H9 (cell line): ENCODE data around the gene NPIPB8. TPM values are rescaled to one million over a fixed set of nuclear protein-coding genes. Genes with fewer than 3 reads are reported as not detected.
"Not testable (repeated sequence)": the region's sequence is repeated elsewhere in the genome, so short reads cannot be mapped to it uniquely, and the experiment has no call there.

Experiments used
- DNase-seq: peaks from one replicate; pipeline ENCODE4 v3.0.0-alpha.2; 2017
- H2AFZ ChIP-seq: one replicate; pipeline ENCODE4 v1.6.1; 2013; ENCODE audit warnings: mild to moderate bottlenecking, low read length, control low read depth, moderate library complexity
- H2AK5ac ChIP-seq: 2 replicates; pipeline ENCODE4 v1.6.1; 2013; ENCODE audit warnings: low read length, control low read depth, mixed read lengths; ENCODE audit not compliant: insufficient read length
- H2BK120ac ChIP-seq: one replicate; pipeline ENCODE4 v1.6.1; 2013; ENCODE audit warnings: low read depth, mild to moderate bottlenecking, low read length, control low read depth, inconsistent platforms; ENCODE audit not compliant: poor library complexity, severe bottlenecking
- H2BK12ac ChIP-seq: 2 replicates; pipeline ENCODE4 v1.6.1; 2013; ENCODE audit warnings: low read length, control low read depth, mixed read lengths, low read depth; ENCODE audit not compliant: insufficient read length
- H2BK15ac ChIP-seq: 2 replicates; pipeline ENCODE4 v1.6.1; 2013; ENCODE audit warnings: low read depth, low read length, control low read depth
- H2BK20ac ChIP-seq: one replicate; pipeline ENCODE4 v1.6.1; 2013; ENCODE audit warnings: low read depth, mild to moderate bottlenecking, low read length, control low read depth, inconsistent platforms; ENCODE audit not compliant: poor library complexity, severe bottlenecking
- H2BK5ac ChIP-seq: 2 replicates; pipeline ENCODE4 v1.6.1; 2013; ENCODE audit warnings: low read length, control low read depth, mixed read lengths; ENCODE audit not compliant: insufficient read length
- H3K14ac ChIP-seq: 2 replicates; pipeline ENCODE4 v1.6.1; 2013; ENCODE audit warnings: low read length, control low read depth; ENCODE audit not compliant: insufficient read depth
- H3K18ac ChIP-seq: 2 replicates; pipeline ENCODE4 v1.6.1; 2013; ENCODE audit warnings: low read depth, mild to moderate bottlenecking, mixed read lengths, low read length, control low read depth; ENCODE audit not compliant: insufficient read length
- H3K23ac ChIP-seq: 2 replicates; pipeline ENCODE4 v1.6.1; 2013; ENCODE audit warnings: low read length, control low read depth, mixed read lengths, low read depth; ENCODE audit not compliant: insufficient read length
- H3K23me2 ChIP-seq: 2 replicates; pipeline ENCODE4 v1.6.1; 2013; ENCODE audit warnings: low read depth, mild to moderate bottlenecking, mixed read lengths, low read length, control low read depth; ENCODE audit not compliant: insufficient read length, poor library complexity, severe bottlenecking
- H3K27ac ChIP-seq: 2 replicates; pipeline ENCODE4 v1.5.1; 2013; ENCODE audit warnings: low read length, control low read depth, mixed read lengths, low read depth; ENCODE audit not compliant: insufficient read length
- H3K27me3 ChIP-seq: 2 replicates; pipeline ENCODE4 v1.6.1; 2013; ENCODE audit warnings: low read length, control low read depth, inconsistent platforms; ENCODE audit not compliant: insufficient read depth
- H3K4ac ChIP-seq: 2 replicates; pipeline ENCODE4 v1.6.1; 2013; ENCODE audit warnings: low read depth, mild to moderate bottlenecking, control low read depth, inconsistent platforms, low read length, moderate library complexity
- H3K4me1 ChIP-seq: 2 replicates; pipeline ENCODE4 v1.6.1; 2013; ENCODE audit warnings: low read length, control low read depth, inconsistent platforms; ENCODE audit not compliant: insufficient read depth
- H3K4me2 ChIP-seq: 2 replicates; pipeline ENCODE4 v1.6.1; 2013; ENCODE audit warnings: low read length, control low read depth, mixed read lengths; ENCODE audit not compliant: insufficient read length, insufficient read depth
- H3K56ac ChIP-seq: 2 replicates; pipeline ENCODE4 v1.6.1; 2013; ENCODE audit warnings: low read depth, mild to moderate bottlenecking, mixed read lengths, low read length, control low read depth; ENCODE audit not compliant: insufficient read length
- H3K79me1 ChIP-seq: 2 replicates; pipeline ENCODE4 v1.6.1; 2013; ENCODE audit warnings: low read depth, mild to moderate bottlenecking, moderate library complexity, low read length, control low read depth, inconsistent platforms; ENCODE audit not compliant: insufficient read depth, poor library complexity, severe bottlenecking
- H3K79me2 ChIP-seq: 2 replicates; pipeline ENCODE4 v1.6.1; 2013; ENCODE audit warnings: low read length, control low read depth, inconsistent platforms; ENCODE audit not compliant: insufficient read depth
- H3K9ac ChIP-seq: 2 replicates; pipeline ENCODE4 v1.6.1; 2013; ENCODE audit warnings: low read length, control low read depth, mixed read lengths; ENCODE audit not compliant: insufficient read length; ENCODE audit errors: extremely low read depth
- H3K9me3 ChIP-seq: one replicate; pipeline ENCODE4 v1.6.1; 2013; ENCODE audit warnings: low read depth, low read length, inconsistent platforms; ENCODE audit not compliant: control insufficient read depth
- H3T11ph ChIP-seq: one replicate; pipeline ENCODE4 v1.6.1; 2013; ENCODE audit warnings: mild to moderate bottlenecking, low read length, control low read depth, inconsistent platforms
- H4K20me1 ChIP-seq: one replicate; pipeline ENCODE4 v1.6.1; 2013; ENCODE audit not compliant: control insufficient read depth, insufficient read length, insufficient read depth
- H4K5ac ChIP-seq: 2 replicates; pipeline ENCODE4 v1.6.1; 2013; ENCODE audit warnings: low read depth, mild to moderate bottlenecking, mixed read lengths, low read length, control low read depth; ENCODE audit not compliant: insufficient read length
- H4K8ac ChIP-seq: replicated peaks from 2 replicates; pipeline ENCODE4 v1.6.1; 2013; ENCODE audit warnings: low read length, control low read depth, mixed read lengths, low read depth; ENCODE audit not compliant: insufficient read length
- H4K91ac ChIP-seq: 2 replicates; pipeline ENCODE4 v1.6.1; 2013; ENCODE audit warnings: low read depth, mild to moderate bottlenecking, moderate library complexity, mixed read lengths, low read length, control low read depth; ENCODE audit not compliant: insufficient read length
- H3K27ac Mint-ChIP-seq, 3 experiments: 2 replicates in 2 of 3; 3 replicates in 1 of 3; pipeline ENCODE4 v1.8.0; 2020 to 2021; ENCODE audit warnings: mixed read lengths in 3 of 3, mild to moderate bottlenecking in 1 of 3, moderate library complexity in 1 of 3
- H3K27me3 Mint-ChIP-seq: 2 replicates; pipeline ENCODE4 v1.8.0; 2021; ENCODE audit warnings: low read depth, mild to moderate bottlenecking, moderate library complexity, mixed read lengths
- H3K36me3 Mint-ChIP-seq, 3 experiments: 2 replicates in 2 of 3; 3 replicates in 1 of 3; pipeline ENCODE4 v1.8.0; 2020 to 2021; ENCODE audit warnings: low read depth in 3 of 3, mixed read lengths in 3 of 3; ENCODE audit not compliant: insufficient read depth in 1 of 3
- H3K4me1 Mint-ChIP-seq, 2 experiments: 2 replicates each; pipeline ENCODE4 v1.8.0; 2020; ENCODE audit warnings: mixed read lengths in 2 of 2
- H3K4me3 Mint-ChIP-seq, 2 experiments: 2 replicates in 1 of 2; 3 replicates in 1 of 2; pipeline ENCODE4 v1.8.0; 2020 to 2021; ENCODE audit warnings: mild to moderate bottlenecking in 2 of 2, mixed read lengths in 2 of 2, moderate library complexity in 1 of 2
- H3K9me3 Mint-ChIP-seq, 2 experiments: 2 replicates in 1 of 2; 3 replicates in 1 of 2; pipeline ENCODE4 v1.8.0; 2020; ENCODE audit warnings: mild to moderate bottlenecking in 2 of 2, mixed read lengths in 2 of 2, moderate library complexity in 1 of 2
- WGBS: extraction: QIAGEN DNeasy Blood & Tissue Kit; methylation state at CpG from one replicate; pipeline ENCODE4 v1.1.7; 2013; ENCODE audit warnings: missing lambda C conversion rate, low lambda C conversion rate, mixed read lengths; ENCODE audit not compliant: insufficient read length; ENCODE audit errors: extremely low coverage; 5-methylcytosine and 5-hydroxymethylcytosine counted together
- total RNA-seq: library from RNA; stranded (reverse); gene quantifications from 2 replicates; pipeline ENCODE4 v1.2.1, GENCODE V29; 2021
- TF ChIP-seq, protein P1 (sequence below): fragments of 200-600 bp; sonication (generic); conservative IDR thresholded peaks from 3 replicates; pipeline ENCODE4 v1.8.0; 2021; ENCODE audit warnings: antibody characterized with exemption, mild to moderate bottlenecking

NPIPB8 gene
- total RNA-seq, 1 experiment from 2014 or later = not detected

GRCh38 chr16:28617874-28618273 lies 20.0 kb upstream of the NPIPB8 start:
- H4K8ac ChIP-seq = no peak overlapping the region
- H3K36me3 Mint-ChIP-seq = no peaks in the 10 kb centered on the region
- no peaks in the 10 kb centered on the region for H3K79me1 ChIP-seq
- no peak overlapping the region for H3T11ph ChIP-seq
- no peaks in the 10 kb centered on the region for H3K79me2 ChIP-seq
- H3K4me3 Mint-ChIP-seq = peak overlapping the region in 1 of 2 experiments; percentile 21; a peak in 3 of 5 replicates
- no peak overlapping the region for H3K9ac ChIP-seq
- H3K9me3 ChIP-seq = no peaks in the 10 kb centered on the region
- H3K18ac ChIP-seq = peak overlapping the region; percentile 85
- no peaks in the 10 kb centered on the region for H3K9me3 Mint-ChIP-seq
- peak overlapping the region; percentile 16 for H3K4me2 ChIP-seq
- H3K4me1 Mint-ChIP-seq = peaks cover 23 to 34% of the 10 kb centered on the region in 2 experiments
- no peaks in the 10 kb centered on the region for H3K23me2 ChIP-seq
- WGBS = no CpG with 5 or more reads among the region's 4 CpGs
- no peak overlapping the region for H2BK12ac ChIP-seq
- no peak overlapping the region for H2BK15ac ChIP-seq
- no peak overlapping the region; the same call in 1 of the 2 replicates for H3K4ac ChIP-seq
- no peaks in the 10 kb centered on the region for H3K27me3 Mint-ChIP-seq
- H3K27ac Mint-ChIP-seq = peak overlapping the region; percentile 42 to 92 (median 62); a peak in 4 of 7 replicates
- no peak overlapping the region for H3K14ac ChIP-seq
- no peak overlapping the region for H4K91ac ChIP-seq
- no peak overlapping the region for H2BK20ac ChIP-seq
- no peaks in the 10 kb centered on the region for H4K20me1 ChIP-seq
- no peak overlapping the region for H4K5ac ChIP-seq
- no peak overlapping the region for H3K23ac ChIP-seq
- H3K27ac ChIP-seq = no peak overlapping the region
- no peaks in the 10 kb centered on the region for H3K27me3 ChIP-seq
- peak overlapping the region; percentile 48 for H2BK120ac ChIP-seq
- H2BK5ac ChIP-seq = no peak overlapping the region
- no peak for DNase-seq
- H2AK5ac ChIP-seq = no peak overlapping the region
- TF ChIP-seq, protein P1, sequence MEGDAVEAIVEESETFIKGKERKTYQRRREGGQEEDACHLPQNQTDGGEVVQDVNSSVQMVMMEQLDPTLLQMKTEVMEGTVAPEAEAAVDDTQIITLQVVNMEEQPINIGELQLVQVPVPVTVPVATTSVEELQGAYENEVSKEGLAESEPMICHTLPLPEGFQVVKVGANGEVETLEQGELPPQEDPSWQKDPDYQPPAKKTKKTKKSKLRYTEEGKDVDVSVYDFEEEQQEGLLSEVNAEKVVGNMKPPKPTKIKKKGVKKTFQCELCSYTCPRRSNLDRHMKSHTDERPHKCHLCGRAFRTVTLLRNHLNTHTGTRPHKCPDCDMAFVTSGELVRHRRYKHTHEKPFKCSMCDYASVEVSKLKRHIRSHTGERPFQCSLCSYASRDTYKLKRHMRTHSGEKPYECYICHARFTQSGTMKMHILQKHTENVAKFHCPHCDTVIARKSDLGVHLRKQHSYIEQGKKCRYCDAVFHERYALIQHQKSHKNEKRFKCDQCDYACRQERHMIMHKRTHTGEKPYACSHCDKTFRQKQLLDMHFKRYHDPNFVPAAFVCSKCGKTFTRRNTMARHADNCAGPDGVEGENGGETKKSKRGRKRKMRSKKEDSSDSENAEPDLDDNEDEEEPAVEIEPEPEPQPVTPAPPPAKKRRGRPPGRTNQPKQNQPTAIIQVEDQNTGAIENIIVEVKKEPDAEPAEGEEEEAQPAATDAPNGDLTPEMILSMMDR = no peak
- no peak overlapping the region for H2AFZ ChIP-seq
- H3K4me1 ChIP-seq = no peaks in the 10 kb centered on the region; the same call in 1 of the 2 replicates
- H3K56ac ChIP-seq = no peak overlapping the region

DNA sequence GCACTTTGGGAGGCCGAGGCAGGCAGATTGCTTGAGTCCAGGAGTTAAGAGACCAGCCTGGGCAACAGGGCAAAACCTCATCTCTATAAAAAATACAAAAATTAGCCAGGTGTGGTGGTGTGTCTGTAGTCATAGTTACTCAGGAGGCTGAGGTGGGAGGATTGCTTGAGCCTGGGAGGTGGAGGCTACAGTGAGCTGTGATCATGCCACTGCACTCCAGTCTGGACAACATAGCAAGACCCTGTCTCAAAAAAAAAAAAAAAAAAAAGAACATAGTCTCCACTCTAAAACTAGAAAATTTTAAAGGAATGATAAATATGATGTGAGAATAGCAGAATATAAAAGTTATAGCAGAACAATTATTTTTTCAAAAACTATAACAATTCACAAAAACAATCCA lies 17.5 kb upstream of the NPIPB8 start:
- no CpG with 5 or more reads among the region's 1 CpG for WGBS
- H3K27me3 ChIP-seq = not testable (repeated sequence)

More for the DNA sequence above, 17.5 kb upstream of the NPIPB8 start:
- H3K4me2 ChIP-seq, H3K27ac ChIP-seq, H2AFZ ChIP-seq, H3K14ac ChIP-seq, H3K9ac ChIP-seq, H3K27me3 Mint-ChIP-seq, H3K4me3 Mint-ChIP-seq, H3K4ac ChIP-seq, H2BK20ac ChIP-seq, H4K20me1 ChIP-seq, H3K79me2 ChIP-seq, H3K9me3 ChIP-seq, H3K79me1 ChIP-seq, H2BK5ac ChIP-seq, H4K5ac ChIP-seq, H3T11ph ChIP-seq, H3K18ac ChIP-seq, H3K4me1 ChIP-seq, H3K9me3 Mint-ChIP-seq, H4K91ac ChIP-seq, H3K27ac Mint-ChIP-seq, H2BK12ac ChIP-seq, H3K23me2 ChIP-seq, DNase-seq, H3K56ac ChIP-seq, H2AK5ac ChIP-seq, H2BK15ac ChIP-seq, H3K23ac ChIP-seq, H3K36me3 Mint-ChIP-seq, H4K8ac ChIP-seq, H2BK120ac ChIP-seq: not testable (repeated sequence)
- H3K4me1 Mint-ChIP-seq = peaks cover 23 to 34% of the 10 kb centered on the region in 2 experiments
